Ovary (tissue), 3 donors: Measurements from ENCODE around the gene RYR3.

ENCODE experiments used
- EP300 ChIP-seq: sonication (generic); formaldehyde crosslinking; IDR thresholded peaks from one replicate; pipeline ENCODE4 v1.6.1; 2017; ENCODE audit warnings: antibody characterized with exemption
- POLR2A ChIP-seq: fragments of 450-650 bp; IDR thresholded peaks from one replicate; pipeline ENCODE4 v1.6.1; 2017; ENCODE audit warnings: antibody characterized with exemption, mild to moderate bottlenecking, moderate library complexity
- TF ChIP-seq, protein P1 (sequence below), 3 donors: fragments of 450-650 bp in 2 of 3; fragments of 200-600 bp in 1 of 3; IDR thresholded peaks; one replicate each; pipeline versions ENCODE4 v1.5.1 to v1.8.0; 2016 to 2022; ENCODE audit warnings: antibody characterized with exemption in 3 of 3, mild to moderate bottlenecking in 1 of 3
- donor health status: DM: no; HTN: no; CAD: no.

DNA sequence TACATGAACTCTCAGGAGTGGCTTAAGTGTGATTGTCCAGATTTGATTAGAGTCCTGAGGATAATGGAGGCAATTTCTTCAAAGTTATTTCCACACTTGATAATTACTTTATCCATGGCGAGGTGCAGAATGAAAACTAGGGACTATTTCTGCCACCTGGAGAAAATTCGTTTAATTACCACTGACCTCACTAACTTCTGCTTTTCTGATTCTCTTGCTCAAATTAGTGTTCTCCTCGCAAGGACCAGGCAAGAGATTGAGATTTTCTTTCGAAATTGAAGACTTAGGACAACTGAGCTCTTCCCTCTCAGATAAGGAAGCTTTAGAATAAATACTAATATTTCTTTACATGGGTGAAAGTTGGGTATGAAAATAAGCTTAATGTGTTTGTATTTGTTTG is 135.2 kb downstream of the RYR3 start:
- TF ChIP-seq, protein P1, sequence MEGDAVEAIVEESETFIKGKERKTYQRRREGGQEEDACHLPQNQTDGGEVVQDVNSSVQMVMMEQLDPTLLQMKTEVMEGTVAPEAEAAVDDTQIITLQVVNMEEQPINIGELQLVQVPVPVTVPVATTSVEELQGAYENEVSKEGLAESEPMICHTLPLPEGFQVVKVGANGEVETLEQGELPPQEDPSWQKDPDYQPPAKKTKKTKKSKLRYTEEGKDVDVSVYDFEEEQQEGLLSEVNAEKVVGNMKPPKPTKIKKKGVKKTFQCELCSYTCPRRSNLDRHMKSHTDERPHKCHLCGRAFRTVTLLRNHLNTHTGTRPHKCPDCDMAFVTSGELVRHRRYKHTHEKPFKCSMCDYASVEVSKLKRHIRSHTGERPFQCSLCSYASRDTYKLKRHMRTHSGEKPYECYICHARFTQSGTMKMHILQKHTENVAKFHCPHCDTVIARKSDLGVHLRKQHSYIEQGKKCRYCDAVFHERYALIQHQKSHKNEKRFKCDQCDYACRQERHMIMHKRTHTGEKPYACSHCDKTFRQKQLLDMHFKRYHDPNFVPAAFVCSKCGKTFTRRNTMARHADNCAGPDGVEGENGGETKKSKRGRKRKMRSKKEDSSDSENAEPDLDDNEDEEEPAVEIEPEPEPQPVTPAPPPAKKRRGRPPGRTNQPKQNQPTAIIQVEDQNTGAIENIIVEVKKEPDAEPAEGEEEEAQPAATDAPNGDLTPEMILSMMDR (IDR thresholded peaks at IDR 0.05): no peak
- TF ChIP-seq POLR2A (no peak), EP300 (no peak)
